ENCODE data around the gene ZNF76.

The ZNF76 gene

GRCh38 chr6:35341557-35341956 is 82.0 kb downstream of the ZNF76 start:
- H3K36me3 Mint-ChIP-seq (ENCODE audit: insufficient read depth), result peaks cover 22% of the 10 kb centered on the region
- ATAC-seq (replicated peaks; ENCODE audit: extremely low read depth, poor library complexity, severe bottlenecking) (no peak), DNase-seq (ENCODE audit: low spot score in 2 of 2) (no peak)
- peaks cover 45% of the 10 kb centered on the region for H3K4me1 Mint-ChIP-seq
- no peaks in the 10 kb centered on the region for H3K27me3 Mint-ChIP-seq
- H3K27ac Mint-ChIP-seq (ENCODE audit: low read depth), result no peak overlapping the region
- H3K9me3 Mint-ChIP-seq, result no peaks in the 10 kb centered on the region
- peak overlapping the region; percentile 89 for H3K4me3 Mint-ChIP-seq

- peaks cover 38% of the 10 kb centered on the region for H3K4me1 Mint-ChIP-seq
- DNase-seq (ENCODE audit: low spot score in 2 of 2) (peak; percentile 95 to 97), ATAC-seq (replicated peaks; ENCODE audit: extremely low read depth, poor library complexity, severe bottlenecking) (peak; percentile 98)
- H3K27me3 Mint-ChIP-seq, result no peaks in the 10 kb centered on the region
- H3K36me3 Mint-ChIP-seq (ENCODE audit: insufficient read depth), result peaks cover 24% of the 10 kb centered on the region
- H3K9me3 Mint-ChIP-seq, result no peaks in the 10 kb centered on the region
- peak within 1 kb of the TSS; percentile 96 for H3K27ac Mint-ChIP-seq (ENCODE audit: low read depth)
- H3K4me3 Mint-ChIP-seq, result peak within 1 kb of the TSS; percentile 89
These were observed 82.9 kb downstream of the ZNF76 start, which contains the start of gene PPARD for GRCh38 chr6:35342258-35343091. TSS of gene PPARD (plus strand) at chr6:35342558. CDS start at chr6:35411088, 68,530 bp downstream.

DNA sequence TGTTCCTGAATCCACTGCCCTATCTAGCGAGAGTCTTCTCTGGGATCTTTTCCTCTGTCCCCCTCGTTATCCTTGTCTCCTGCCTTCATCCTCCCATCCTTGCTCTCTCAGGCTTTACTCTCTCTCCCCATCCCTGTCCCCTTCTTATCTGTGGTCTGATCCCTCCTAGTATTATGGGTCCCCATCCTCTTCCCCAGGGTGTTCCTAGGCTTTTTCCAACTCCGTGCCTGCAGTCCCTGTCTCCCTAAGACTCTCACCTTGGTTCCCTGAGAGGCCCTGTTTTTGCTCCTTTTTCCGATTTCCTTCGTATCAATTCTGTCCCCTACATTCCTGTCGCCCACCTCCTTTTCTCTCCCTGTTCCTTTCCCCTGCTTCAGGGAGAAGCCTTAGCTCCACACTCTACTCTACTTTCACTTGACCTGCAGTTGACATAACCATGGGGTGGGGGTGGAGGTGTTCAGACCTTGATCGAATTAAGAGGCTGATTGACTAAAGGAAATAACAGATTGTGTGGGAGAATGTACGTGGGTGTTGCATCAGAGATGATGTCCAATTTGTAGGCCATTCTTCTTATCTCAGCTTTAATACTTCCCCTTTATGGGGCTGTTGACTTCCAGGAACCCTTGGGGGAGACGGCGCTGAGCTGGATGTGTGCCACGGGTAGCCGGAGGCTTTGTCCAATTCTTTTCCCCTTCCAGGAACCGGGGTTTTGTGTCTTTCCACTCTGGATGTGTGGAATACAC is 83.7 kb downstream of the ZNF76 start:
- Mint-ChIP-seq H3K27ac (ENCODE audit: low read depth) (peak overlapping the region; percentile 96), H3K36me3 (ENCODE audit: insufficient read depth) (peaks cover 25% of the 10 kb centered on the region), H3K9me3 (no peaks in the 10 kb centered on the region), H3K27me3 (no peaks in the 10 kb centered on the region), H3K4me3 (peak overlapping the region; percentile 89), H3K4me1 (peaks cover 41% of the 10 kb centered on the region)
- DNase-seq (ENCODE audit: low spot score in 2 of 2) (no peak), ATAC-seq (replicated peaks; ENCODE audit: extremely low read depth, poor library complexity, severe bottlenecking) (no peak)

GRCh38 chr6:35343835-35344550 is 84.5 kb downstream of the ZNF76 start:
- Mint-ChIP-seq H3K9me3 (no peaks in the 10 kb centered on the region), H3K4me1 (peaks cover 46% of the 10 kb centered on the region), H3K27me3 (no peaks in the 10 kb centered on the region), H3K36me3 (ENCODE audit: insufficient read depth) (peaks cover 28% of the 10 kb centered on the region), H3K27ac (ENCODE audit: low read depth) (peak overlapping the region; percentile 96), H3K4me3 (peak overlapping the region; percentile 89)
- DNase-seq (ENCODE audit: low spot score in 2 of 2) (no peak), ATAC-seq (replicated peaks; ENCODE audit: extremely low read depth, poor library complexity, severe bottlenecking) (no peak)
